Stimulated activated CD4-positive, alpha-beta T cell treated with anti-CD3 and anti-CD28 coated beads, Interleukin-12 subunit alpha, Interleukin-12 subunit beta, amount 100 ng/mL, for 48 hours (primary cell): Measurements from ENCODE around the gene BAG3.

Experiments
- DNase-seq, 3 donors: peaks; one replicate each; pipeline ENCODE4 v3.0.0-alpha.2; 2020; ENCODE audit warnings: low read depth in 2 of 3, low spot score in 1 of 3

Gene BAG3

DNA sequence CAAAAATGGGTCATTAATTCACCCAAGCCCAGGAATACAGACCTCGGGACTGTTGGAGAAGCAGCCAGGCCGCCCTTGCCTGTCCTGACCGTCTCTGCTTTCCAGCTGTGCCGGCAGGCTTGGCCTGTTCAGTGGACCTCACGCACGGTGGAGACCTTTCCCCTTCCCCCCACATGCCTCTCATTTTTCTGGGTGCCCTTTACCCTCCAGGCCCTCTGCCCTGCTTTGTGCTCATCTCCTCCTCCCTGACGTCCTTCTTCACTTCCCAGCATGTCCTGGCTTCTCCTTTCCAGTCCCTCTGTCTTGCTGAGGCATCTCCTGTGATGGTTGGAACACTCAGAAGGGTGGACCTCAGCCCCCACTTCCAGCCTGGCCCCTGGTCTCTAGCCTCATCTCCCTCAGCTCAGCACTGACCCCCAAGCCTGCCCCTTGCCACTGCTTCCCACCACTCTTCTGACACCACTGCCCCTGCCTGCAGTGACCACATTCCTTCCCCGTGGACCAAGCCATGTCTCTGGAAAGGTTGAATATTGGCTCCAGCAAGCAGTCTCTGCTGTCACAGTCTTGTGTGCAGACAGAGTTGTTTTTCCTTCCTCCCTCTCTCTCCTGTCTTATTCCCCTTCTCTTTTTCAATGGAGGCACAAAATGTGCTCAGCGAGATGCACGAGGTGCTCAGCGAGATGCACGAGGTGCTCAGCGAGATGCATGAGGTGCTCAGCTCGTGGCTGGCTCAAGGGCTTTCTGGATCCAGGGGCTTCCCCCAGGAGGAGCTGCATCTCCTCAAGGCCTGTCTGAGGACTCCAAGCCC lies 14.9 kb downstream of the BAG3 start:
- no peak for DNase-seq

DNA sequence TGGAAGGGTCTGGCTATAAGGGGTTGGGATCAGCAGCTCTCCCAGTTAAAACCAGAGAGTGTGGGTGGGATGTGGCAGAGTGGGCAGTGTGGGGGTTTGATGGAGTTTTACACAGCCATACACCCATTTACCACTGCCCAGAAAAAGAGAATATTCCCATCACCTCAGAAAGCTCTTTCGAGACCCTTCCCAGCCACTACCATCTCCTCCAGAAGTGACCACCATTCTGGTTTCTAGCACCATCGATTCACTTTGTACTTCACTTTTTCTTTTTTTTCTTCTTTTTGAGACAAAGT lies 15.5 kb downstream of the BAG3 start:
- DNase-seq = no peak

DNA sequence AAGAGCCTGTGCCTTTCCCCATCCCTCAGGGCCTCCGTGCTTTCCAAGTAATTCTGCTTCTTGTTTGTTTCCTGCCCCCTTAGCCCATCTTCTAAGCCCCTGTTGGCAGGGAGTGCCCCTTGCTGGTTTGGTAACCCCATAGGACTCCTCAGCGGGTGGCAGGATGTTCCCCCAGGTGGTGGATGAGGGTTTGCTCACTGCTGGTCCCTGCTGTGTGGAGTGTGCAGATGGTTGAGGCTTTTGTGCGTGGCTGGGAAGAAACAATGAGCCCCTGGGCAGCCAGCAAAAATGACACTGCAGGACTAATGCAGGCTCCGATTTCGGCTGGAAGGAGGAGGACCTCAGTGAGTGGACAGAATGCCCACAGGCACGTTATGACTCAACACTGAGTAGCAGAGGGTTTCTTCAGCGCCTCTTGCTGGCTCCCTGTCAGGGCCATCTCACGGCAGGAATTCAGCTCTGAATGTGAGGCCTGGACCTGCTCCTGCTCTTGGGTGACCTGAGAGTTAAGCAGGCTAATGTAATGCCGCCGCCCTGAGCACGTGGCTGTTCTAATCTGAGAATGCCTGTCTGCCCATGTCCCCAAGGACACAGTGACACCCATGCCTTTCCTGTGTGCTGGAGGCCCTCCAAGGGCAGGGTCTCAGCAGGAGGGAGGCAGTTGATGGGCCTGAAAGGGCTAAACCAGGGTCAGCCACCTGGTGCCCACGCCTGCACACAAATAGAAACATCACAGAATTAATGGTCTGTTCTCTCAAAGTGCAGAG lies 16.6 kb downstream of the BAG3 start:
- DNase-seq = no peak

DNA sequence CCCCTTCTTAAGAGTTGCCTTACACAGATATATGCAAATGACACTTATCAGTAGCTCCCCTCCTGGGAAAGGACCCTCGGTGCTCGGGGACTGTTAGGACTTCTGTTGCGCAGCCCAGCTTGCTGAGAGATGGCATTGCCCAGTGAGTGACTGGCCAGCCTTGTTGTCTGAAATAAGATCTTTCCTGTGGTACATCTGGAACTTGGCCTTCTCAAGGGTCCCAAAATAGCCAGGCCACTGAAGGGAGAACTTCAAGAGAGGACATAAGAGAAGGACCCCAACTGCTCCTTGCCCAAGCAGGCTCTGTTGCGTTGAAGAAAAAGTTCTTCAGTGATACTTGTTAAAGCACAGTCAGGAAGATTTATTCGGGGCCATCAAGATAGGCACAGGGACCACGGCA lies 17.3 kb downstream of the BAG3 start:
- DNase-seq = no peak

DNA sequence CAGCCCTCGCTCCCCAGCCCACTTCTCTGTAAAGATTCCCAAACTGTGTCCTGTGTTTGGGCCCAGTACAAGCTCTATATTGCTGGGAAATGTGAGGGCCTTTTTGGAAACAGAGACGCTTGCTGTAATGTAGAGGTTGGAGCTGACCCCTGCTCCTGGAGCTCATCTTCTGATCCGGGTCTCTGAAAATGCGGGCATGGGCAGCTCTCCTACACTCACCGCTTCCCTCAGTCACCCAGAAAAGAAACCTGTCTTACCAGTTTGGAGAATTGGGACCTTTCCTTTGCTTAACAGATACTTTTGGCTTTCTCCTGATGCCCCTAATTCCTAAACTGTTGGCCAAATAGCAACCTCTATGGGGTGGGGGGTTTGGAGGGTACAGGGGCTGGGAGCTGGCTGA lies 18.2 kb downstream of the BAG3 start:
- DNase-seq = no peak

DNA sequence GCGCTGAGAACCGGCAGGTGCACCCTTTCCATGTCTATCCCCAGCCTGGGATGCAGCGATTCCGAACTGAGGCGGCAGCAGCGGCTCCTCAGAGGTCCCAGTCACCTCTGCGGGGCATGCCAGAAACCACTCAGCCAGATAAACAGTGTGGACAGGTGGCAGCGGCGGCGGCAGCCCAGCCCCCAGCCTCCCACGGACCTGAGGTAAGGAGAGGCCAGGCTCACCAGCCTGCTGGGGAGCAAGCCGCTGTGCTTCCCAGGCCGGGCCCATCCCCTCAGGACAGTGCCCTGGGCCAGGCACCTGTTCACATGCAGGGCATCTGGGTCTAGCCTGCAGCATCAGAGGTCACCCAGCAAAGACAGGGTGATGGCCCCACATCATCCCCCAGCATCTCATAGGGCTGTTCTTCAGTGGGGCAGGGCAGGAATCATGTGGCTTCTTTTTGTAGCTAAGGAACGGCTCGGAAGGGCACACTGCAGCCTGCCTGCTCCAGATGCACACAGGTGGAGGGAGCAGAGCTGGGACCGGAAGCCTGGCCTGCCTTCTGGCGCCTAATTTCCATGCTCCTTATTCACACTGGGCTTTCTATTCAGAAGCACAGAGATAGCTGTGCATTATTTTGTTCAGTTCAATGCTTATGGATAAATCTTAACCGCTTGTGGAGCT lies 18.9 kb downstream of the BAG3 start:
- DNase-seq = no peak

DNA sequence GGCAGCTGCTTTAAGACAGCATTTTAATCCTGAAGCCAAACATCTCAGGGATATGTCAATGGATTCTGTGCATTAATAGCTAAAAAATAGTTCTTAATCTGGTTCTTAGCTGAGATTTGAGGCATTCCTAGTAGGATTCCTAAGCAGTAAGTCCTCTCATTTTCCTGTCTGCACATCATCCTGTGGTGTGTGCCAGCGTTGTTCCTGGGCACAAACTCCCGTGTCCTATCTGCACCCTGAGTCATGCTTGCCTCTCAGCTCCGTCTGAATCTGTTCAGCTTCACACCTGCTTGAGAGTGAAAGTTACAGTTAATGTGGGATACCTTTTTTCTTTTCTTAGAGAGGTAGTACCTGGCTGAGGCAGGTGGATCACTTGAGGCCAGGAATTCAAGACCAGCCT lies 19.5 kb downstream of the BAG3 start:
- no peak for DNase-seq

DNA sequence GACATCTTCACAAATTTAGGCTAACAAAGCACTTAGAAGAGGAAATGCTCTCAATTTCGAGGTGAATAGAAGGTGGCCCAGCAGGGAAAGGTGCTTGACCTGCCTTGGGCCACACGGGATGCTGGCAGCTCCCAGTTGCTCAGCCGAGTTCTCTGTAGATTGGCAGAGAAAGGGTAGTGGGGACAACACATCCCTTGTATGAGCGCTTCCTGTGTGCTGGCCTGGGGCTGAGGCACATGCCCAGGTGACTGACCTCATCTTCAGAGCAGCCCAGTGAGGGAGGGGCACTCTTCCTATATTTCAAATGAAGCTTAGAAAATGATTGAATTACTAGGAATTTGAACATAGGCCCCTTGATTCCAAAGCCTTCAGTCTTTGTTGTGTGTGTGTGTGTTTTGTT lies 20.2 kb downstream of the BAG3 start:
- DNase-seq = no peak

DNA sequence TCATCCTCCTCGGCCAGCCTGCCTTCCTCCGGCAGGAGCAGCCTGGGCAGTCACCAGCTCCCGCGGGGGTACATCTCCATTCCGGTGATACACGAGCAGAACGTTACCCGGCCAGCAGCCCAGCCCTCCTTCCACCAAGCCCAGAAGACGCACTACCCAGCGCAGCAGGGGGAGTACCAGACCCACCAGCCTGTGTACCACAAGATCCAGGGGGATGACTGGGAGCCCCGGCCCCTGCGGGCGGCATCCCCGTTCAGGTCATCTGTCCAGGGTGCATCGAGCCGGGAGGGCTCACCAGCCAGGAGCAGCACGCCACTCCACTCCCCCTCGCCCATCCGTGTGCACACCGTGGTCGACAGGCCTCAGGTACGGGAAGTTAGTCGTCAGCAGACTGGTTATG lies 21.1 kb downstream of the BAG3 start:
- no peak for DNase-seq

DNA sequence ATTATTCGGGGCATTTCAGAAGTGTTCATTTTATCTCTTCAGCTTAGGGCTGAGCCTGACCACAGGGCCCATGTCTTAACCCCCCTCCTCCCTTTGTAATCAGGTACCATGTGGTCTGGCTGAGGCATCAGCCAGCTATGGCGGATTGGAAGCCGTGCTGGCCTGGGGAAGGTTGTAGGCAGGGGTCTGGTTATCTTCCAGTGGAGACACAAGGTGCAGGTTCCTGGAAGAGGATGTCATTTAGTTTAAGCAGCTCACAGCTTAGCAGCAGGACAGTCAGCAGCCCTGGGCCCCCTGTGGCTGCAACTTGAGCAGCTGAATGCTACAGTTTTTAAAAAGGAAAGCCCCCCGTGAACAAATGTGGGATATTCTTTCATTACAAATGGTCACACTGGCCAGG lies 22.1 kb downstream of the BAG3 start:
- no peak for DNase-seq

DNA sequence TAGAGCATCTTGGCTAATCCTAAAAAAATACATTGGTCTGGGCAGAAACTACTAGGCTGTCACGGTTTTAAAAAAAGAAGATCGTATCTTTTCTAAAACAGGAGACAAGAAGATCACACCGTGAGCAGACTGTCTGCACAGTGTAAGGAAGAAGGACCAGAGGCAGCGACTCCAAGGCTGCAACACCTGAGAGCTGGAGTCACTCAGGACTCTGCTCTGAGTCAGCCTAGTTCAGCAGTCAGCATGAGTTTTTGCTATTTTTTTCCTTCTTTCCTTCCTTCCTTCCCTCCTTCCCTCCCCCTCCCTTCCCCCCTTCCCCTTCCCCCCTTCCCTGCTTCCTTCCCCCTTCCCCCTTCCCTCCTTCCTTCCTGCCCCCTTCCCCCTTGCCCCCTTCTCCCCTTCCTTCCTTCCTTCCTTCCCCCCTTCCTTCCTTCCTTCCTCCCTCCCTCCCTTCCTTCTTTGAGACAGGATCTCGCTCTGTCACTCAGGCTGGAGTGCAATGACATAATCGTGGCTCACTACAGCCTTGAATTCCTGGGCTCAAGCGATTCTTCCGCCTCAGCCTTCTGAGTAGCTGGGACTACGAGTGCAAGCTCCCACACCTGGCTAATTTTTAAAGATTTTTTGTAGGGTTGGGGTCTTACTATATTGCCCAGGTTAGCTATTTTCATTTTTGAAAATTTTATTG lies 24.4 kb downstream of the BAG3 start:
- DNase-seq = no peak

DNA sequence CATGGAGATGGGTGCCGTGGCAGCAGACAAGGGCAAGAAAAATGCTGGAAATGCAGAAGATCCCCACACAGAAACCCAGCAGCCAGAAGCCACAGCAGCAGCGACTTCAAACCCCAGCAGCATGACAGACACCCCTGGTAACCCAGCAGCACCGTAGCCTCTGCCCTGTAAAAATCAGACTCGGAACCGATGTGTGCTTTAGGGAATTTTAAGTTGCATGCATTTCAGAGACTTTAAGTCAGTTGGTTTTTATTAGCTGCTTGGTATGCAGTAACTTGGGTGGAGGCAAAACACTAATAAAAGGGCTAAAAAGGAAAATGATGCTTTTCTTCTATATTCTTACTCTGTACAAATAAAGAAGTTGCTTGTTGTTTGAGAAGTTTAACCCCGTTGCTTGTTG lies 25.9 kb downstream of the BAG3 start:
- no peak for DNase-seq

DNA sequence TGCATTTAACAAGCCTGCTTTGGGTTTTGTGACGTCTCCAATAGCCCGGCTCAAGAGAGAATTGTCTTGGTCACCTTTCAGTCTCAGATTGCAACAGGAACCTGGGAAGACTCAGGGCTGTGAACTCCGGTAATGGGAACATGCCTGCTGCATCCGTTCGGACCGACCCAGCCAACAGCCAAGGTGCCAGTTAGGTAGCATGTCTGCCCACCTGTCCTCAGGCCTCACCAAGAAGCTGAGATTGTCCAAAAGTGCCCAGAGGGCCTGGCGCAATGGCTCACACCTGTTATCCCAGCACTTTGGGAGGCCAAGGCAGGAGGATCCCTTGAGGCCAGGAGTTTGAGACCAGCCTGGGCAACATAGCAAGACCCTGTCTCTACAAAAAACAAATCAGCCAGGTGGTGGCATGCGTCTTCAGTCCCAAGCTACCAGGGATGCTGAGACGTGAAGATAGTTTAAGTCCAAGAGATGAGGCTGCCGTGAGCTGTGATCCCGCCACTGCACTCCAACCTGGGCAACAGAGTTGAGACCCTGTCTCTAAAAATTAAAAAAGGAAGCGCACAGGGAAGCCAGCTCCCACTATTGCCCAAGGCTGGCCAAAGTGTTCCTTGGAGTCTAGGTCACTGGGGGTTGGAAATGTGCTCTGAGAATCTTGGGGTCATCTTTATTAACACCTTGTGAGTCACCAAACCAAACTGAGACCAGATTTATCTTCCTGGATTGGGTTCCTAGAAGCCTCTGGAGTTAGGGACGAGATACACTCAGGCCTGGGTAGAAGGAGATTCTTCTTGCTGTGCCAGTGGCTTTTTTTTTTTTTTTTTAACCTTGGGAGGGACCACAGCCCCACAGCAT lies 26.9 kb downstream of the BAG3 start:
- no peak for DNase-seq

DNA sequence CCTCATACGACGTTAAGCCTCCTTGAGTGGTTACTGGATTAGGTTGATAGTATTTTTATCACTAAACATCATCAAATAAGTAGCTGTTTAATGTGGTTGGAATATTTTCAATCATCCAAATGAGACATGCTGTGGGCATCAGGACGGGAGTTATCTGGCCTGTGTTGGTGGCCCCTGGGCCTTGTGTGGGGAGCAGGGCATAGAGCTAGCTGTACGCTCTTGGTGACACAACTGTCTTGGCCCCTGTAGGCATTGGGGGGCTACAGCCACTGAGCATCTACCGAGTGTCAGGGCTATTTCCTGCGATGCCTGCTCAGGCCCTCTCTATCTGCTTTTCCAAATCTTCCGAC lies 28.3 kb downstream of the BAG3 start:
- DNase-seq = no peak

DNA sequence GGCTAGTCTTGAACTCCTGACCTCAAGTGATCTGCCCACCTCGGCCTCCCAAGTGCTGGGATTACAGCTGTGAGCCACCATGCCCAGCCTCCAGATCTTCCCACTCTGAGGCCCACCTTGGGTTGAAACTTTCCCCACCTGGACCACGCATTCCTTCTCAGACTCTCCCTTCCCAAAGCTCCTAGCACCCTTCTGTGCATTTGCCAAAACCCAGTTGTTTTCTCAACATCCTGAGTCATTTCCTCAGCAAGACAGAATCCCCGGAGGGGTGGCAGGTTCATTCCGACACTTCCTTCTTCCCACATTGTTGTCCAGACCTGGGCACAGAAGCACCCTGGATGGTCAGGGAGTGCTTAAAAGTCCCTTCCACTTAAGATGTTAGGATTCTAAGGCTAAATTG lies 28.9 kb downstream of the BAG3 start:
- no peak for DNase-seq

DNA sequence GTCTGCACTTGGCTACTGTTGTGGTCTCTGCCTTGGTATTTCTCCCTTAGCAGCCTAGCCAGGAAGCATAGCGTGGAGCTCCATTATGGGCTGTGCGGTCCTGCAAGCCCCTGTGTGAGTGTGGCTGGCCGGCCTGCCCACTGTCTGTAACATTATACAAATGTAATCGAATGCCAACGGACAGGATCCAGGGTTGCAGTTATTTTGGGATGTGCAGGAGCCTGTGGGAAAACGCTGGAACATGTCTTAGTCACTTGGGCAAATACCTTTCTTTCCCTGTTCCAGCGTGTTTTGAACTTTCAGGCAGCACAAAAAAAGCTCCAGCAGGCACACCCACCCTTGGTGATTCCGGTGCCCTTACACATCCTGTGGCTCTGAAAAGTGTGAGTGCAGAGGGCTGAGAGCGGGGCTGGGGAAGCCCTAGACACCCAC lies 29.5 kb downstream of the BAG3 start:
- no peak for DNase-seq

DNA sequence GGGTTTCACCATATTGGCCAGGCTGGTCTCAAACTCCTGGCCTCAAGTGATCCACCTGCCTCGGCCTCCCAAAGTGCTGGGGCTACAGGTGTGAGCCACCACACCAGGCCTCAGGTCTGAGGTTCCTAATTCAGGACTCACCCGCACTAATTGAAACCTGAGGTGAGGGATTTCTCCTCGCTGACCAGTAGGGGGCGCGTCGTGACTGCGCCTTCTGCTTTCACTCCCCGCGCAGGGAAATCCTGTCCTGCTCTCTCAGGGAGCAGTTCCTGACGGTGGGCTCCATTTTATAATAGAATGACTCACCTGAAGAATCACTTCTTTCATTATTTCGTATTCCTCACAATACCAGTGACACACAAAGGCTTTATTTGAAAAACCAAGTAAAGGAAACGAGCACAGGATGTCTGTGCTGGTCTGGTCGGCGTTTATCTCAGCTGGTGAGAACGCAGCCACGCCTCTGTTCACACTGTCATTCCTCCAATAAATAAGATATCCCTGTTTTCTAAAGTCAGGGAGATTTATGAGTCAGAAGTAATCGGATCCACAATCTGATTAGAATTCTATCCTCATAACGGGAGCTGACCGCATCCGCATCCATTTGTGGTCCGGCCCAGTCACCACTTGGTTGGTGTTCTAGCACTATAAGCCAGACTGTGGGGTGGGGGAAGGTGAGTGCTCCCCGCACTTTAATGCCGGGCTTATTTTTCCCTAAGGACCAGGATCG lies 35.4 kb downstream of the BAG3 start:
- peak; percentile 79 to 84 (median 81) for DNase-seq

DNA sequence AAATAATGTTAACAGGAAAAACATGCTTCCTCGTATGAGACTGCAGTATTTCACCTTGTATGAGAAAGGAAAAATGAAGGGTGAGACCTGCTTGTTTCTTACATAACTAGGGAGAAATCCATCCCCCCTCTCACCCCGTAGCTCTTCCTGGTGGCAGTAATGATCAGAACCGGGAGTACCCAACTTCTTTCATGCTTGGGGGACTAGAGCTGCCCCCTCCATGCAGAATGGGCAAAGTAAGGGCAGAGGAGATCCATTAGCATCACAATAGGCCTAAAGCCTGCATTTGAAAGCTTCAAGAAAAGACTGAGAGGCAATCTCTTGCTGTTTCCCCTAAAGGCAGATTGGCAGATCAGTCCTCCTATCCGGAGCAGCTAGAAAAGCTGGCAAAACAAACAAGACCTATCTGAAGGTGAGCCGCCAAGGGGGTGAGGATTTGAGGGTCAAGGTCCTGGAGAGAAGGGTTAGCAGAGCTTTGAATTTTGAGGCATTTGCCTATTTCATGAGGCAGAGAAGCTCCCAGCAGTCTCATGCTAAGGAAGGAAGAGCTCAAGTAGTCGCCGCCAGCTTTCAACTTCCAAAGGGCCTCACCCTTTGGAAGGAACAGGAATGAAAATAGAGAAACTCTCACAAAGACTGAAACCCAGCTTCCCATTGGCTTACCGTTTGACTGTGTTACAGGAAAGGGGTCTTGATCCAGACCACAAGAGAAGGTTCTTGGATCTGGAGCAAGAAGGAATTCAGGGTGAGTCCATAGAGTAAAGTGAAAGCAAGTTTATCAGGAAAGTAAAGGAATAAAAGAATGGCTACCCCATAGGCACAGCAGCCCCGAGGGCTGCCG lies 36.2 kb downstream of the BAG3 start:
- DNase-seq = no peak

DNA sequence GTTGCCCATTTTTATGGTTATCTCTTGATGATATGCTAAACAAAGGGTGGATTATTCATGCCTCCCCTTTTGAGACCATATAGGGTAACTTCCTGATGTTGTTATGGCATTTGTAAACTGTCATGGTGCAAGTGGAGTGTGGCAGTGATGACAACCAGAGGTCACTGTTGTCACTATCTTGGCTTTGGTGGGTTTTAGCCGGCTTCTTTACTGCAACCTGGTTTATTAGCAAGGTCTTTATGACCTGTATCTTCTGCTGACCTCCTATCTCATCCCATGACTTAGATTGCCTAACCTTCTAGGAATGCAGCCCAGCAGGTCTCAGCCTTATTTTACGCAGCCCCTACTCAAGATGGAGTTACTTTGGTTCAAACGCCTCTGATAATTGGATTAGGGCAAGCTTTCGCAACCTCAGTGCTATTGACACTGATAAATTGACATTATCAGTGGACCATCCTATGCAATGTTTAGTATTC lies 36.9 kb downstream of the BAG3 start:
- no peak for DNase-seq
